GM10248 (cell line): ENCODE data around the gene TNFRSF21.

Source experiments
- CTCF ChIA-PET: fragments of 300-600 bp; sonication (Branson Sonifier 250); formaldehyde crosslinking; extraction: SDS; loops from one replicate; lab custom pipeline; 2021; ENCODE audit warnings: antibody characterized with exemption; lab: Yijun Ruan, JAX
- POLR2A ChIA-PET: fragments of 350-650 bp; sonication (Branson Sonifier 250); formaldehyde crosslinking; extraction: SDS; loops from one replicate; lab custom pipeline; 2020; ENCODE audit warnings: antibody characterized with exemption; lab: Yijun Ruan, JAX
- DNase-seq: peaks from one replicate; pipeline ENCODE4 v3.0.0; 2012; ENCODE audit errors: extremely low spot score
- CTCF ChIP-seq: IDR thresholded peaks from 2 replicates; pipeline ENCODE4 v1.5.1; 2012; ENCODE audit warnings: mild to moderate bottlenecking, low read depth; ENCODE audit errors: extremely low read depth, missing control alignments, control extremely low read depth

Gene TNFRSF21

DNA sequence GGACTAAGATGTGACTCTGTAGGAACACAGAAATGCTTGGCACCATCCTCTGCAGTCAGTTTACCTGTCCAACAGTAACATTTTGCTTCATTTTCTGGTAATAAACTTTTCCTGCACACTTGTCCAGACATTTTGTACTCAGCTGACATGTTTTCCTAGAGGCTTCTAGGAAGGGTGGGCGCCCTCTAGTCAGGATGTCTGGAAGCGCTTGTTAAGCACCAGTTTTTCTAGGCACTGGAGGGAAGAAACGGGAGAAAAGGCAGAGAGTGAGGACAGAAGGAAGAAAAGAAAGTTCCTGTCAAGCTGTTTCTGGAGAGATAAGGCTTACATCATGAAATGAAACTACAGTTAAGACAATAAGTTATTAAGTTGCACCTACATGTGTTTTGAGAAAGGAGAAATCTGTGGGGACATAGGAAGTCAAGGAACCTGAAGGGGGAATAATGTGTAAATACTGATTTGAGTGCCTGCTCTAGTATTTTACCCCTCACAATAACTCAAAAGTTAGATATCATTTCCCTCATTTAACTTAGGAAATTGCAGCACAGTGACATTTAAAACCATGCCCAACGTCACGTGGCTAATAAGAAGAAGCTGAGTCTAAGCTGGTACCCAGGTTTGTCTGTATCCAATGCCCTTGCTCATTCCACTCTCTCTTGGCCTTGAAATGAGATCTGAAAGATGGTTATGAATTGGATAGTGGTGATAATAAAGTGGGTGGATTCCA is 42.7 kb upstream of the TNFRSF21 start:
- TF ChIP-seq CTCF: peak; percentile 17
- ChIA-PET POLR2A (no interaction called here), CTCF (no interaction called here)
- no peak for DNase-seq

- no peak for TF ChIP-seq CTCF
- DNase-seq: no peak
- ChIA-PET CTCF (no interaction called here), POLR2A (no interaction called here)
Measured at GRCh38 chr6:47351621-47352020, 41.9 kb upstream of the TNFRSF21 start.

- CTCF ChIA-PET: interaction anchor here (1.1 to 1.4 kb wide), 3 partner anchors 13 to 347 kb away, joined by 3 to 5 read pairs (median 5); no protein-coding TSS in a partner anchor
- POLR2A ChIA-PET: no interaction called here
- no peak for DNase-seq
- no peak for TF ChIP-seq CTCF
Measured at GRCh38 chr6:47349931-47350330, 40.2 kb upstream of the TNFRSF21 start.

DNA sequence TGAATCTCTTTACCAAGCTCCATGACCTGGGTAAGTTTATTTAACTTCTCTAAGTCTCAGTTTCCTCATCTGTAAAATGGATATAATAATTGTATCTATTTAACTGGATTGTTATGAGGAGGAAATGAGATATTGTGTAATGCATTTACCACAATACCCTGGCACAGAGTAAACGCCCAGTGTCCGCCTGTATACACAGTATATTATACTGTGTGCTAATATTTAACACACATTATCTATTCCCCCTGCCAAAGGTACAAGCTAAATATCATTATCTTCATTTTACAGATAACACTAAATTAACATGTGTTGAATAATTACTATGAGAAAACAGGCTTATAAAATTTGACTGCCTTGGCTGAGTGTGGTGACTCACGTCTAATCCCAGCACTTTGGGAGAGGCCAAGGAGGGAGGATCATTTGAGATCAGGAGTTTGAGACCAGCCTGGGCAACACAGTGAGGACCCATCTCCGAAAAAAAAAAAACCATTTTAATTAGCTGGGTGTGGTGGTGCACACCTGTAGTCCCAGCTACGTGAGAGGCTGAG is 38.7 kb upstream of the TNFRSF21 start:
- CTCF ChIA-PET: interaction anchor here (0.8 to 1.1 kb wide), 3 partner anchors 10 to 35 kb away, joined by 4 read pairs; no protein-coding TSS in a partner anchor
- TF ChIP-seq CTCF: no peak
- no peak for DNase-seq
- POLR2A ChIA-PET: no interaction called here

GRCh38 chr6:47345761-47346160 is 36.1 kb upstream of the TNFRSF21 start:
- no peak for TF ChIP-seq CTCF
- DNase-seq: no peak
- POLR2A ChIA-PET: no interaction called here
- CTCF ChIA-PET: interaction anchor here (1.1 kb wide), 1 partner anchor 69 kb away, joined by 3 read pairs; no protein-coding TSS in a partner anchor

DNA sequence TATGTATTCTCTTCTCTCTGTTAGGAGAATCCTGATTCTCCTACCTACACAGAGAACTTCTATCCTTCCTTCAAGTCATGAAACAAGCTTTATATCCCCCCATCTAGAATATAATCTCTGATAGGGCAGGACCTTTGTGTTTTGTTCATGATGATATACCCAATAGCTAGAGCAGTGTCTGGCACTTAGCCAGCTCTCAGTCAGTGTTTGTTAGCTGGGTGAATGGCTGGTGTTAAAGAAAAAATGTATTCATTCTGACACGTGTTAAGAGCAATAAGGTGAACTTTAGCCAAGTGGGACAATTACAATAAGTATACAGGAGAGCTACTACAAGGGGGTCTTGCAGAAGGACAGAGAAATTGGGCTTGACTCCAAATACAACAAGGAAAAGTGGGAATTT is 34.3 kb upstream of the TNFRSF21 start:
- no peak for DNase-seq
- POLR2A ChIA-PET: no interaction called here
- CTCF ChIA-PET: interaction anchor here (1.1 kb wide), 1 partner anchor 13 kb away, joined by 5 read pairs; no protein-coding TSS in a partner anchor
- TF ChIP-seq CTCF: no peak
